ENCODE data around the gene MRPS27.
"Not testable (repeated sequence)": the region's sequence is repeated elsewhere in the genome, so short reads cannot be mapped to it uniquely, and the experiment has no call there.

Gene MRPS27

GRCh38 chr5:72194846-72195245 lies 125.2 kb downstream of the MRPS27 start:
- DNase-seq, result no peak

DNA sequence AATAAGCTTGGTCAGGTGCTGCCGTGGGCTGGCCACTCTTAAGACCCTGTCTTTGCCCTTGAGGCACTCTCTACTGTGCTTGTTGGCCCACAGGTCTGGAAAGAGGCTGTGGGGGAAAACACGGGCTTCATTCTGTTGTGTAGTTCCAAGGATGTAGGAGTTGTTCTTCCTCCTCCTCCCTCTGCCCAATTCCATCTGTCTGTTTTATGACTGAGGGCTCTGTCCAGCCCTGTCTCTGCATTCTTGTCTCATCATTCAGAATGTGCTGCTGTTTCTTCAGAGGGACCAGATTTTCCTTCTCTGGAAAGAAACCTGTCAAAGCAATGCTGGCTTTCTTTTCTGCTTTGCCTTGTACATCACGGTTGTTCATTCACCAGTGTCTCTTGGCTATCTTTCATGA lies 128.6 kb downstream of the MRPS27 start:
- no peak for DNase-seq

GRCh38 chr5:72189146-72189545 lies 130.9 kb downstream of the MRPS27 start:
- no peak for DNase-seq

GRCh38 chr5:72188166-72188565 lies 131.9 kb downstream of the MRPS27 start:
- DNase-seq, result no peak

DNA sequence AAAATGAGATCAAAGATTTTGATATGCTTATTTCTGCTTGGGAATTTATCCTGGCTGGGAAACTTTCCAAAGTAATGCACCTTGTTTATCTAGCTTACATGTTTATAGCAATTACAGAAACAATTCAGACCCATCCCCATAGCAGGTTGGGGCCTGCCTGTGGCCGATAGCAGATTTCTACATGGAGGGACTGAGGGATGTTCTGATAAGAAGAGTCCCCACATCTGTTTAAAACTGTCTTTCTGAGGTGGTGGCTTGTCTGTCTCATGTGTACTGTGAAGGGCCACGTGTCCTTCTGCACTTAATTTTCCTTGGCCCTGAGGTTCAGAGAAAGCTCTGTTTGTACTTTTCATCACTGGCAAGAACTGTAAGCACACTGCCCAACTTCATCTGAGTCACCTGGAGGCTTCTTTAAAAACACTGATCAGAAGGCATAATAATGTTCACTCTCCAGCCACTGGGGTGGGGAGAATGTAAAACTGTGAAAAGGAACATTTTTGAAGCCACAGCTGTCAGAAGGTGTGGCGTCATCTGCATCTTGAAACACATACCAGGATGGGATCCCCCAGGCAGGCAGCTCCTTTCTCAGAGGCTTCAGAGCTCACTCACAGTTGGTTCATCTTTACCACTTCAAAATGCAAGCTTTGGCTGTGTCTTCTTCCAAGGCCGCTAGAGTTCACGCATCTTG lies 132.5 kb downstream of the MRPS27 start:
- no peak for DNase-seq

GRCh38 chr5:72185496-72186329 lies 134.3 kb downstream of the MRPS27 start:
- no peak for DNase-seq

- DNase-seq, result no peak
Measured at GRCh38 chr5:72184408-72184807, 135.6 kb downstream of the MRPS27 start.

DNA sequence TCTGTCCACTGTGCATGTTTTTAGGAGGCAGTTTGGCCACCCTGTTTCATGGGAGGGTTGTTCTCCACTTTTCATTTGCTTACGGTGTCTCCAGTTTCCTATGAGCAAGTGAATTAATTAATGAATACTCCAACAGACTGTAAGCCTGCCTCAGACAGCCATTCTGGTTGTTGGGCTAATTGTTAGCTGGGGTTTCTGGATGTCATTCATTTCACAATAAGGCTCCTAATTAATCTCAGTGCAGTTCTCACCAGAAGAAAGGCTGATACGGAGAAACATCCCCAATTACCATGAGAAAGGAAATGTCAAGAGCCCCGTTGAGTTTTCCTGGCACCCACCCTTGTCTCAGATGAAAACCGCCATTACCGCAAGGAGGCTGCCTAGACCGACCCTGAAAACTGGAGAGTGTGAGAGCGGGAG lies 136.9 kb downstream of the MRPS27 start:
- no peak for DNase-seq

- no peak for DNase-seq
Measured at GRCh38 chr5:72182686-72183085, 137.4 kb downstream of the MRPS27 start.

- no peak for DNase-seq
Measured at GRCh38 chr5:72180925-72181324, 139.1 kb downstream of the MRPS27 start.

DNA sequence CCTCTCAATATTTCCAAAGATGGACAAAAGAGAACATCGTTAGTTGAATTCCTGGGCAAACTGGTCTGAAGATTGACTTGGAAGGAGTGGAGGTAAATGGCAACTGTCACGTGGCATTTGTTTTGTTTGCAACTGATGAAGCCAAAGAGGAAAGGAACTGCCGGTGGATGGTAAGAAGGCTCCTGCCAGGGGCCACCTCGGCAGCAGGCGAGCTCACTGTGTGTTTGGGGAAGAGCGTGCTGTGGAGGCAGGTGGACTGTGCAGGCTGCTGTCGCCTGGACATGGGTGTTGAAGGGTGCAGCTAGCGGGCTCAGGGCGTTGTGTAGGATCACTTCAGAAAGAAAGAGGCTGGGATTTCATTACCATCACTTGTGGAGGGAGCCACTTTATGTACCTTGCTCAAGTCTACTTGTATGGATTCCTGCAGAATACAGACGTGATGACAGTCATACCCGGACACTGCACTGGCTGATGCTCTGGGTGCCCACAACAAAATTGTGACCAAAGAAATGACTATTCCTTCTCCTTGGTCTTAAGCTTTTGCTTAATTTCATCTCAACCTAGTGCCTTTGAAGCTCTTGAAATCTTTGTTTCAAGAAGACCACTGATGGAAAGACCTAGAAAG lies 140.1 kb downstream of the MRPS27 start:
- no peak for DNase-seq

GRCh38 chr5:72179028-72179815 lies 140.8 kb downstream of the MRPS27 start:
- no peak for DNase-seq

- DNase-seq, result no peak
Measured at GRCh38 chr5:72177538-72177937, 142.5 kb downstream of the MRPS27 start.

DNA sequence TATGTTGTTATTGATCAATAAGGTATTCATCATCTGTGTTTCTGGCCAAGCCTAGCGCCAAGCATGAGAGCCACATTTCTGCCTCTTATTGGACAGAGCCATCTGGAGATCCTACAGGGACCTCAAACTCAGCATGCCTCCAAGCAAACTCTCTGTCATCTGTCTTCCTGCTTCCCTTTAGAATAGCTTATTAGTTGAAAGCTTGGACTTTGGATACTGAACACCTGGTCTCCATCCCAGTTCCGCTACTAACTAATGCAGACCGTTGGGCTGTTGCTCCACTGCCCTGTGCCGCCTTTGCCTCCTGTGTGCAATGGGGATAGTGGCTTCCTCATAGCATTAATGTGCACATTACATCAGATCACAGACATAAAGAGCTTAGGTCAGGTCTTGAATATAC lies 147.3 kb downstream of the MRPS27 start:
- no peak for DNase-seq

- DNase-seq, result no peak
Measured at GRCh38 chr5:72171667-72172066, 148.4 kb downstream of the MRPS27 start.

GRCh38 chr5:72171181-72171580 lies 148.9 kb downstream of the MRPS27 start:
- DNase-seq, result not testable (repeated sequence)

DNA sequence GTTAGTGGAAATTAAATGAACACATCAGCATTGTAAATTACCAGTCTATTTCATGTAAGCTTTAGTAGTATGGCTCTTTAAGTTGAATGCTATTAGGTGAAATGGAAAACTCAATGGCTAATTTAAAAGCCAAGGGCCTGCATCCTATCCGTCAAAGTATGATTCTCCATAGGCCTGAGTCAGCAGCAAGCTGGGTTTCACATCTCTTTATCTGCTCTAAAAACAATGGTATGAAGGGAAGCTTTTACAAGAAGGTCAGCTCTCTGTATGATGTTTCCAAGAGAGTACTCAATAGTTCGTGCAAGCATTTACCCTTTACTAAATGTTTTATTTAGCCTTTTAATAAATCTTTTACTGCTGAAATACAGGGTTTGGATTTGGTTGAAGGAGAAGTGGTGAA lies 149.9 kb downstream of the MRPS27 start:
- no peak for DNase-seq

Measured in NCI-H1092 treated with DMSO at 0.1 percent for 48 hours (cell line).